A172 (cell line): ENCODE measurements around the gene CHTOP. TPM values are rescaled to one million over a fixed set of nuclear protein-coding genes. Genes with fewer than 3 reads are reported as not detected.

Experiments
- DNase-seq: peaks from one replicate; pipeline ENCODE4 v3.0.0-alpha.2; 2015; ENCODE audit warnings: low spot score
- total RNA-seq: library from RNA; depleted of rRNA; stranded (reverse); fragments of >200 nt; shearing (Covaris generic); gene quantifications from 2 replicates; pipeline ENCODE4 v1.2.3, GENCODE V29; 2014

The CHTOP gene
- total RNA-seq, 1 experiment from 2014 or later = 49.0 TPM

- peak; percentile 79 for DNase-seq
Observed at GRCh38 chr1:153612755-153613331, 21.0 kb upstream of the CHTOP start, which contains the start of gene S100A16. TSS of gene S100A16 (minus strand) at chr1:153613137. CDS start at chr1:153608151, 4,986 bp downstream.

DNA sequence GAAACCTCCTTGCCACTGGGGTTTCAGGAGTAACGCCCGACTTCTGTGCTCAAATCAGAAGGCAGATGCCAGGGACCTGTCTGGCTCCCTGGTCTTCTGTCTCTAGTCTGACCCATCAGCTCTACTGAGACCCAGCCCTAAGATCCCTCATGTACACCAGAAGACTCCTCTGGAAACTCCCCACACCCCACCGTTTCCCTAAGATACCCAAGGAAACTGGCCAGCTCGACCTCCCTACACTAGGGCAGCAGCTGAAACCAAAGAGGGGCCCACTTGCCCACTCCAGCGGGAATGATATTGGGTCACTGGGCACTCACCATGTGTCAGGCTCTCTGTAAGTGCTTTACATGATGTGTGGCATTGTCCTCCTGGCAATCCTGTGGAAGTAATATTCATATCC, 20.5 kb upstream of the CHTOP start:
- no peak for DNase-seq

- no peak for DNase-seq
Observed at GRCh38 chr1:153614189-153614900, 19.5 kb upstream of the CHTOP start.

GRCh38 chr1:153614906-153615305, 19.0 kb upstream of the CHTOP start:
- DNase-seq = no peak

DNA sequence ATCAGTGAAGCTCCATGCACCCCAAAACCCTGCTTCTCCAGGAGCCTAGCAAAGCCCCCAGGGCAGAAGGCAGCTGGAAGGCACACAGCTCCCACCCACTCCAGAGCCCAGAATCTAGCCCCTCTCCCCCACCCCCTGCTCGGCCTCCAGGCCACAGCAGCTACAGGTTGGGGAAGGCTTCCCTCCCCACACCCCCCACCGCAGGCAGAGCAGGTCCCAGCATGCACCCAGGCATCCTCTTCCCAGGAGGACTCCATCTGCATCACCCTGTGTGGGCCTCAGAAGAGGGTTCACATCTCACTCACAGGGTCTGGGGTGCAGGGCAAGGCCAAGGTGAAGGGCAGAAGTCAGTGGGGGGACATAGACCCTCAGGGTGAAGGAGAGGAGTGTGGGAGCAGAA, 18.5 kb upstream of the CHTOP start:
- DNase-seq = no peak

GRCh38 chr1:153616144-153616916, 17.5 kb upstream of the CHTOP start, which contains the start of gene S100A14:
TSS of gene S100A14 (minus strand) at chr1:153616325. CDS start at chr1:153615858, 467 bp downstream.
- DNase-seq = no peak

DNA sequence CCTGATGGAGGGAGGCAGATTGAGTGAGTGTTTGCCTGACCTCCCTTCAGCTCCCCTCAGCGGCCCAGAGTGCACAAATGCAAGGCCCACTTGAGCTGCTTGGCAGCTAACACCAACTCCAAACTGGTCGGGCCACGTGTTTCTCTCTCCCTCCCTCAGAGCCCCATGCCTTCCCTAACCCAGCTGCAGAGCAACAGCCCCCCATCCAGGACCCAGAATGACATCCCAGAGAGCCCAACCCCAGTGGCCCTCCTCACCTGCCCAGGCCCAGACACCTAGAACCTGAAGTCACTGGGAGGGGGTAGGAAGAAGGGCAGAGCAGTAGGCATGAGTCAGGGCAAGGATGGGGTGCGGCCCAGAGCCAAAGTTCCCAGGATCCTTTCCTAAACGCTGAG, 17.0 kb upstream of the CHTOP start:
- no peak for DNase-seq

DNA sequence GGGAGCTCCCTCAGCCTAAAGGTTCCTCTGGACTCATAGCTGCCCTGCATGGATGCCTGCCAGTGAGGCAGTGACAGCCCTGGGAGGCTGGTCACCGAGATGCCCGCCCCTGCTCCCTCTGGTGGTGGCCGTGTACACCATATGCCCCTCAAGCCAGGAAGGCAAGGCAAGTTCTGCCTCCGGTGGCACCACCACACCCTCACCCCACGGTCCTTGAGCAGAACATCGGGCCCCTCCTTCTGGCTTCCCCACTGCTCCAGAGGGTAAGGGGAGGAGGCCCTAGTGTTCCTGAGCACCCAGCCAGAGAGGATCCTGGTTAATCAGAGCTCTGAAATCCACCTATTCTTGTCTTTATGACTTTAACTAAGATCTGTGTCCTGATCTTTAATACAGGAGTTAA, 16.2 kb upstream of the CHTOP start:
- DNase-seq = peak; percentile 62

DNA sequence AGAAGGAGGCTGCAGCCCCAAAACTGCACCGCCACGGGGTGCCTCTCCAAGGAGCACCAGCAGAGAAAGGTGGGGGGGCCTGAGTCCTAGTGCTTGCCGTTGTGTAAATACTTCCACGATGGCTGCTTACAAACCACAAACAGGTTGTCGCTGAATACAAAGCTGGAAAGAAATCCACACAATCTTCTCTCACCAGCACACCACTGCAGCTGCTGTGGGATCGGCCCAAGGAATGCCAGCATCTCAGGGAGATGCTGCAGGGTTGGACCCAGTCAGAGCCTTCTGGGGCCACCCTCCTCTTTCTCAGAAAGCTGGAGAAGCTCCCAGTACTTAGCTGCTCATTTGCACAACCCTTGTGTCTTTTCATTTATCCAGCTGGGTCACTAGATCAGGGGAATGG, 14.7 kb upstream of the CHTOP start:
- no peak for DNase-seq

- DNase-seq = no peak
Observed at GRCh38 chr1:153623101-153623500, 10.8 kb upstream of the CHTOP start.

DNA sequence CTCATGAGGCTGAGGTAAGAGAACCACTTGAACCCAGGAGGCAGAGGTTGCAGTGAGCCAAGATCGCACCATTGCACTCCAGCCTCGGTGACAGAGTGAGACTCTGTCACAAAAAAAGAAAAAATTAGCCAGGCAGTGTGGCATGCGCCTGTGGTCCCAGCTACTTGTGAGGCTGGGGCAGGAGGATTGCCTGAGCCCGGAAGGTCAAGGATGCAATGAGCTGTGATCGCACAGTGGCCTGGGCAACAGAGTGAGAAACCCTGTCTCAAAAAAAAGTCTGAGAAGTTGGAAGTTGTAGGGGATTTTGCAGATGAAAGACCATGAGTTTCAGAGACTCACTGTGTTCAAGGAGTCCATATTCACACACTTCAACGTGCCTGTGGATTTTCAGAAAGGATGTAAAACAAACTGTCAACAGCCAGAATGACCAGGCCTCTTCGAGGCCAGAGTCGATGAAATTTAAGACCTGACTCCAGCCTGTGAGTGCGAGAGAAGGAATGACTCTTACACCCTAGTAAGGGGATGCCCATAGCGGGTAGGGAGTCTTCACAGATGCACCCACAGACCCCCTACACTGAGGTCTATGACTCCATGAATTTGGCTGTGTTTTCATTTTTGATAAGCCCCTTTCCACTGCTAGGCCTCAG, 8.8 kb upstream of the CHTOP start:
- DNase-seq = no peak

DNA sequence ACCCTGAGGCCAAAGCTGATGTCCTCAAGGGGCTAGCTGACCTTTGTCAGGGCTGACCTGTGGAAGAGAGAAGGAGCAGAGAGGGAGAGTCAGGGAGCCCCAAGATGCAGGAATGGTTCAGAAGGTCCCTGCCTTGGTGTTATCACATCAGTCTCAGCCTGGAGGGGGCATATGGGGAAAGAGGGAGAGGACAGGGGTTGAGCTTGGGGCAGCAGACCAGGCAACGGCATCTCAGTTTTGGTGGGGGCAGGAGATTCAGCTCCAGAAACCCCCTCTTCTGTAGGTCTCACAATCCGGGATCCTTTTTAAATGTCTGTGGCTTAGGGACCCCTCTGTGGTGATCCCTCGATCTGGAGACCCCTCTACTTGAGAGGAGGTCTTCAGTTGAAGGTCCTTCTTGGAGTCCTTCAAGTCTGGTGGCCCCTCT, 7.4 kb upstream of the CHTOP start:
- no peak for DNase-seq

DNA sequence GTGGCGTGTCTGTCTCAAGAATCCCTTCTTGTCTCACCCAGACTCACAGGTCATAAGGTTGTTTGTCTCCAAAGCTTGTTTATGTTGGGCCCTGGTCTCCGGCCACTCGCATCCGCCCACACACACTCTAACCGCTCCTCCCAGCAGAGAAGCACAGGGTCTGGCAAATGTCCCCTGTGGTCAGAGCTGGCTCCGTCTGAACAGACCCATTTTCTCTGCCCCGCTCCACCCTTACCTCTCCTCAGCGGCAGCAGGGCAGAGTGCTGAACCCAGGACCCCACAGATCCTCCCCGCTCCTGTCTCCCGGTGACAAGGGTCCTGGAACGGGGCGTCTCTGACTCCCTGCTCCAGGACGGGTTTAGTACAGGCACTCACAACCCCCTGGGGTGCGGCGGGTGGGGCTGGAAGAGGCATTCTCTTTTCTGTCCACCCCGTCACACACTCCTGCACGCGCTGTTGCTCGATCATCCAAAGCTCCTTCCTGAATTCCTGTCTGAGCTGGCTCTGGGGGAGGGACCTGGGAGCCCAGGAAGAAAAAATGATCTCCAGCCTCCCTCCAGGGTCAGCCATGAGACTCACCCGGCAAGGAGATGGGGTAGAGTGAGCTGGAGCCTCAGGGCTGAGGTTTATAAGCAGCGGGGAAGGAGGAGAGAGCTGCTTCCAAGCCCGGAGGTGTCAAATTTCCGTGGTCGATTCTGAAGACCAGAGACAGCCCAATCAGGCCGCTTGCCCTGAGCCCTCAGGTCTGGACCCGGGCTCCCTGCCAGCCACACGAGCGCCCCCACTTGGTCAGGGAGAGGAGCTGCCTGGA, 6.8 kb upstream of the CHTOP start, which contains the start of gene S100A13:
Gene S100A13, minus strand, starts transcription at position 602 of the 811 bp plus-strand sequence. CDS start 1,033 bp downstream, outside the sequence.
- peak; percentile 97 for DNase-seq

DNA sequence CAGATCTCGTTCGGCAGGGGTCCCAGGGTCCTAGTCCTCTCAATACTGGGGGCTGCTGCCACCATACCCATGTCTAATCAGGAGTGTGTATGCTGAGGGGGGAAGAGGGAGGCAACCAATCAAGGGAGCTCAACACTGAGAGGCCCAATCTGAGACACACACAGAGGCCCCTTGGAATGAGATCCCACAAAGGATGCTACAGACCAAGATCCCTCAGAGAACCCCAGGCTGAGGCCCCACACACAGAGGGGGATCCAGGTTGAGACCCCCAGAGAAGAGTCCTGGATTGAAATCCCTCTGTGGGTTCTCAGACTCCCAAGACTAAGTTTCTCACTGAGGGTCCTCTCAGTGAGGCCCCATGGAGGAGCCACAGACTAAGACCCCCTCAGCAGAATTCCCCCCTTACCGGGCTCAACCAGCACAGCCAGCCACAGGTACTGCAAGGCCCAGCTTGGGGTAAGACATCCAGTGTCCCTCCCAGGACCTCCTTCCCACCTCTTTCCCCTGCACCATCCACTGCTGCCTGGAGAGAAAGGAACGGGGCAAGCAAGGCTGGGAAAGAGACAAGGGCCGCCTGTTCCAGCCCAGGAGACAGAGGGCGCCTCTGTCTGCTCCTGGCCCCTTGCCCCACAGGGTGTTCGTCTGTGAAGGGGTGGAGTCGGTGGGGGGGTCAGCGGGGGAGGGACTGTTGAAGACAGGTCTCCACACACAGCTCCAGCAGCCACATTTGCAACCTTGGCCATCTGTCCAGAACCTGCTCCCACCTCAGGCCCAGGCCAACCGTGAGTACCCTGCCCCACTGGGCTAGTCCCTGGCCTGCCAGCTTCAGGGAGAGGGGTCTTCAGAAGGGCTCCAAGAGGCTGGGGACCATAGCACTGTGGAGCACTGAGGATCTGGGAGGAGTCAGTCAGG, 5.9 kb upstream of the CHTOP start, which contains the start of gene S100A1:
Gene S100A1, plus strand, starts transcription at position 720 of the 912 bp plus-strand sequence. CDS start 2,088 bp downstream, outside the sequence.
- no peak for DNase-seq

GRCh38 chr1:153628638-153629342, 5.1 kb upstream of the CHTOP start:
- DNase-seq = no peak

- no peak for DNase-seq
Observed at GRCh38 chr1:153629343-153629665, 4.6 kb upstream of the CHTOP start.

DNA sequence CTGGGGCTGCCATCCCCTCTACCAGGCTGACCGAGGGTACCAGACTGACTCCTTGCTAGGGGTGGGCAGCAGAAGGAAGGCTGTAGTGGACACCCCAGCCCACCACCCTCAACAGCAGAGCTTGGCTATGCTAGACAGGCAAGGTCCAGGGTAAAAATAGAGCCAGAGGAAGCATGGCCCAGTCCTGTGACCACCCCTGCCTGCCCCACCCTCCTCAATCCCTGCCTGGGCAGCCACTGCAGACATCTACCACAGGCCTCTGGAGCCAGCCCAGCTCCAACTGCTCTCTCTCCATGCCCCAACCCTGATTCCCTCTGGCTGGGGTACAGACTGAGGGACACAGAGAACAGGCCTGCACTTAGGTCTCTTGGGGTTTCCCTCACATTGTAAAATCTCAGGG, 3.9 kb upstream of the CHTOP start:
- DNase-seq = no peak

GRCh38 chr1:153630384-153630783, 3.5 kb upstream of the CHTOP start:
- no peak for DNase-seq
